Neural cell (in vitro differentiated cells): ENCODE data around the gene CILP2. TPM values are rescaled to one million over a fixed set of nuclear protein-coding genes. Genes with fewer than 3 reads are reported as not detected.

Source experiments
- H2AFZ ChIP-seq: fragments of 200-600, 300-800 bp; sonication (generic), shearing (Covaris generic); 2 replicates; pipeline ENCODE4 v1.6.0; 2014; ENCODE audit warnings: low read depth, mild to moderate bottlenecking, antibody characterized with exemption, low read length, moderate library complexity
- H3F3A ChIP-seq: fragments of 200-600 bp; shearing (Covaris generic); 2 replicates; pipeline ENCODE4 v1.6.1; 2016; ENCODE audit warnings: mild to moderate bottlenecking, moderate library complexity, mixed read lengths, antibody characterized with exemption, low read length; ENCODE audit not compliant: insufficient read depth, poor library complexity, severe bottlenecking
- H3K27ac ChIP-seq: fragments of 200-600, 300-800 bp; sonication (generic), shearing (Covaris generic); 2 replicates; pipeline ENCODE4 v1.5.1; 2014; ENCODE audit warnings: mild to moderate bottlenecking, low read length, moderate library complexity
- H3K27me3 ChIP-seq: fragments of 300-800, 200-600 bp; sonication (generic), shearing (Covaris generic); 2 replicates; pipeline ENCODE4 v1.6.0; 2014; ENCODE audit warnings: mild to moderate bottlenecking, low read depth, low read length, moderate library complexity; ENCODE audit not compliant: insufficient read depth
- H3K36me3 ChIP-seq: fragments of 300-800, 200-600 bp; sonication (generic), shearing (Covaris generic); 2 replicates; pipeline ENCODE4 v1.5.1; 2014; ENCODE audit warnings: mild to moderate bottlenecking, antibody characterized with exemption, low read length, moderate library complexity; ENCODE audit not compliant: insufficient read depth
- H3K4me2 ChIP-seq: fragments of 300-800, 200-600 bp; sonication (generic), shearing (Covaris generic); 2 replicates; pipeline ENCODE4 v1.6.0; 2014; ENCODE audit warnings: mild to moderate bottlenecking, low read length
- H3K4me3 ChIP-seq: fragments of 300-800, 200-600 bp; sonication (generic), shearing (Covaris generic); 2 replicates; pipeline ENCODE4 v1.5.1; 2014; ENCODE audit warnings: mild to moderate bottlenecking, low read length, moderate library complexity
- H3K79me2 ChIP-seq: fragments of 200-600 bp; shearing (Covaris generic); replicated peaks from 2 replicates; pipeline ENCODE4 v1.6.0; 2014; ENCODE audit warnings: mild to moderate bottlenecking, low read length, moderate library complexity; ENCODE audit not compliant: insufficient read depth
- H3K9ac ChIP-seq: fragments of 300-800, 200-600 bp; sonication (generic), shearing (Covaris generic); 2 replicates; pipeline ENCODE4 v1.6.1; 2016; ENCODE audit warnings: mild to moderate bottlenecking, low read length, mixed read lengths
- H3K9me2 ChIP-seq: fragments of 200-600 bp; shearing (Covaris generic); 2 replicates; pipeline ENCODE4 v1.6.1; 2016; ENCODE audit warnings: mild to moderate bottlenecking, low read length, mixed read lengths; ENCODE audit not compliant: insufficient read depth
- H3K9me3 ChIP-seq: fragments of 200-600, 300-800 bp; sonication (generic), shearing (Covaris generic); 2 replicates; pipeline ENCODE4 v1.6.1; 2016; ENCODE audit warnings: mild to moderate bottlenecking, mixed run types, low read length, moderate library complexity, mixed read lengths
- H4K20me1 ChIP-seq: fragments of 200-600 bp; shearing (Covaris generic); 2 replicates; pipeline ENCODE4 v1.6.1; 2016; ENCODE audit warnings: mild to moderate bottlenecking, mixed run types; ENCODE audit not compliant: insufficient read depth
- EP300 ChIP-seq: fragments of 450-650 bp; conservative IDR thresholded peaks from 2 replicates; pipeline ENCODE4 v1.6.1; 2014; ENCODE audit warnings: antibody characterized with exemption, mild to moderate bottlenecking, moderate library complexity; ENCODE audit not compliant: poor library complexity, severe bottlenecking
- EZH2 ChIP-seq: fragments of 200-600, 300-800 bp; shearing (Covaris generic), sonication (generic); IDR thresholded peaks from 2 replicates; pipeline ENCODE4 v1.6.1; 2014; ENCODE audit warnings: antibody characterized with exemption, low read length, borderline replicate concordance, mild to moderate bottlenecking; ENCODE audit not compliant: insufficient read depth, poor library complexity, severe bottlenecking
- MXI1 ChIP-seq: fragments of 450-650 bp; conservative IDR thresholded peaks from 2 replicates; pipeline ENCODE4 v1.6.1; 2014; ENCODE audit warnings: antibody characterized with exemption, mild to moderate bottlenecking; ENCODE audit not compliant: poor library complexity, severe bottlenecking
- POLR2AphosphoS5 ChIP-seq: IDR thresholded peaks from 2 replicates; pipeline ENCODE4 v1.6.1; 2012
- RAD21 ChIP-seq: fragments of 450-650 bp; conservative IDR thresholded peaks from 2 replicates; pipeline ENCODE4 v1.6.1; 2014; ENCODE audit warnings: antibody characterized with exemption, mild to moderate bottlenecking, moderate library complexity
- SMC3 ChIP-seq: fragments of 450-650 bp; conservative IDR thresholded peaks from 2 replicates; pipeline ENCODE4 v1.6.1; 2014; ENCODE audit warnings: antibody characterized with exemption, mild to moderate bottlenecking, moderate library complexity; ENCODE audit not compliant: poor library complexity
- TAF1 ChIP-seq: IDR thresholded peaks from 2 replicates; pipeline ENCODE4 v1.6.1; 2012; ENCODE audit warnings: low read depth
- polyA plus RNA-seq: library from polyadenylated mRNA; depleted of rRNA; stranded (reverse); fragments of >200 nt; gene quantifications from 2 replicates; pipeline ENCODE4 v1.2.3, GENCODE V29; 2014
- TF ChIP-seq, protein P1 (sequence below): fragments of 450-650 bp; IDR thresholded peaks from 2 replicates; pipeline ENCODE4 v1.5.1; 2014; ENCODE audit warnings: antibody characterized with exemption, mild to moderate bottlenecking, moderate library complexity; ENCODE audit not compliant: poor library complexity, severe bottlenecking
- TF ChIP-seq, protein P2 (sequence below): IDR thresholded peaks from 2 replicates; pipeline ENCODE4 v1.6.1; 2012; ENCODE audit warnings: borderline replicate concordance

CILP2 gene
- polyA plus RNA-seq, 1 donor from 2014 or later: 0.84 TPM

DNA sequence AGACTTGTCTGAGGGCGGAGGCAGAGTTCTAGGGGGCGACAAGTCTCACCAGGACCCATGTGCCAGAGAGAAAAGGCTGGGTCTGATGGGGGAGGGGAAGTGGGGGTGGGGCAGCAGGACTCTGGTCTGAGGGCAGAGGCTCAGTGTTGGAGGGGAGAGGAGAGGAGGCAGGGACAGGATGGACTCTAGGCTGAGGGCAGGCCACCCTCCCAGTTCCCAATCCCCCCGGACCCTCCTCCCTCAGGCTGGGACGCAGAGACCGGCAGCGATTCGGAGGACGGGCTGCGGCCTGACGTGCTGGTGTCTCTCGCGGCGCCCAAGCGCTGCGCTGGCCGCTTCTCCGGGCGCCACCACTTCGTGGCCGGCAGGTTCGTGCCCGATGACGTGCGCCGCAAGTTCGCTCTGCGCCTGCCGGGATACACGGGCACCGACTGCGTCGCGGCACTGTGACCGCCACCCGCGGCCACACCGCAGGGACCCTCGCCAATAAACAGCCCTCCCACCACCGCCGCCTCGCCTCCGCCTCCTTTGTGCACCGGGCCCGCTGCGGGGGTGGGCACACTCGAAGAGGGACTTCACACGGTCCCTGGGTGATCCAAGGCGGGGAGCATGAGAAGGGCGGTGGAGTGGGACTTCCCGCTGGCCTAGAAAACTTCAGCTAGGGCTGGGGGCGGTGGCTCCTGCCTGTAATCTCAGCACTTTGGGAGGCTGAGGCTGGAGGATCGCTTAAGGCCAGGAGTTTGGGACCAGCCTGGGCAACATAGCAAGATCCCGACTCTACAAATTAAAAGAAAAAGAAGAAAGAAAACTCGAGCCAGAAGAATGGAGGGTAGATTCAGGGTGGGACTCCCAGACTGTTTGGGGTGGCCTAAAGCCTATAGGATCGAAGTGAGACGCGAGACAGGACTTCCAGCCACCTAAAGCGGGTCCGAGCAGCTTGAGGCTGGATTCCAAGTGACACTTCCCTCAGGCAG lies 703 bp upstream of the CILP2 start:
- Histone ChIP-seq H2AFZ (no peak overlapping the region), H3K9me3 (no peaks in the 10 kb centered on the region), H3K4me3 (no peak overlapping the region)

DNA sequence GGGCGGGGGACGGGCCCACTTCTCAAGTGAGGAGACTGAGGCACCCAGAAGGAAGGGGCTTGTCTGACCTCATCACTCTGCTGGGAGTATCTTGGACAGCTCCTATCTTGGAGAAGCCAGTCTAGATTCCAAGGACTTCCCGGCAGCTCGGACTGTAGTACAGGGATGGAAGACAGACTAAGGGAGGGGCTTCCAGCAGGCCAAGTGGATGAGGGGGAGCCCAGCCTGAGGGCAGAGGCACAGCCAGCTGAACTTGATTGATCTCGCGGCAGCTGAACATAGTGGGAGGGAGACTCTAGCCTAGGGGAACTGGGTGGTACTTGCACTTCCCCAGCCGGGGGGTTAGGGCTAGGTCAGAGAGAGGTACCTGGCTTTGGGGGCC lies 711 bp downstream of the CILP2 start:
- H3K9me2 ChIP-seq: no peaks in the 10 kb centered on the region
- H3K9me3 ChIP-seq: no peaks in the 10 kb centered on the region
- H3K27ac ChIP-seq: no peak overlapping the region
- H3K36me3 ChIP-seq: no peaks in the 10 kb centered on the region
- no peak overlapping the region for H2AFZ ChIP-seq
- H3K79me2 ChIP-seq: no peaks in the 10 kb centered on the region
- no peak overlapping the region for H3K4me2 ChIP-seq
- H4K20me1 ChIP-seq: no peaks in the 10 kb centered on the region
- TF ChIP-seq RAD21: no peak
- H3K9ac ChIP-seq: no peak overlapping the region
- H3F3A ChIP-seq: no peaks in the 10 kb centered on the region
- H3K27me3 ChIP-seq: no peaks in the 10 kb centered on the region
- H3K4me3 ChIP-seq: no peak overlapping the region

More for the DNA sequence above, 703 bp upstream of the CILP2 start:
- Histone ChIP-seq H3K27ac (no peak overlapping the region), H3K4me2 (no peak overlapping the region), H3K36me3 (no peaks in the 10 kb centered on the region), H3K9ac (no peak overlapping the region), H4K20me1 (no peaks in the 10 kb centered on the region), H3K27me3 (no peaks in the 10 kb centered on the region), H3K9me2 (no peaks in the 10 kb centered on the region), H3K79me2 (no peaks in the 10 kb centered on the region), H3F3A (no peaks in the 10 kb centered on the region)
- TF ChIP-seq, protein P1, sequence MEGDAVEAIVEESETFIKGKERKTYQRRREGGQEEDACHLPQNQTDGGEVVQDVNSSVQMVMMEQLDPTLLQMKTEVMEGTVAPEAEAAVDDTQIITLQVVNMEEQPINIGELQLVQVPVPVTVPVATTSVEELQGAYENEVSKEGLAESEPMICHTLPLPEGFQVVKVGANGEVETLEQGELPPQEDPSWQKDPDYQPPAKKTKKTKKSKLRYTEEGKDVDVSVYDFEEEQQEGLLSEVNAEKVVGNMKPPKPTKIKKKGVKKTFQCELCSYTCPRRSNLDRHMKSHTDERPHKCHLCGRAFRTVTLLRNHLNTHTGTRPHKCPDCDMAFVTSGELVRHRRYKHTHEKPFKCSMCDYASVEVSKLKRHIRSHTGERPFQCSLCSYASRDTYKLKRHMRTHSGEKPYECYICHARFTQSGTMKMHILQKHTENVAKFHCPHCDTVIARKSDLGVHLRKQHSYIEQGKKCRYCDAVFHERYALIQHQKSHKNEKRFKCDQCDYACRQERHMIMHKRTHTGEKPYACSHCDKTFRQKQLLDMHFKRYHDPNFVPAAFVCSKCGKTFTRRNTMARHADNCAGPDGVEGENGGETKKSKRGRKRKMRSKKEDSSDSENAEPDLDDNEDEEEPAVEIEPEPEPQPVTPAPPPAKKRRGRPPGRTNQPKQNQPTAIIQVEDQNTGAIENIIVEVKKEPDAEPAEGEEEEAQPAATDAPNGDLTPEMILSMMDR: no peak
- TF ChIP-seq TAF1 (no peak), EP300 (no peak), MXI1 (no peak), RAD21 (no peak), SMC3 (no peak), POLR2AphosphoS5 (no peak), EZH2 (no peak)
- TF ChIP-seq, protein P2, sequence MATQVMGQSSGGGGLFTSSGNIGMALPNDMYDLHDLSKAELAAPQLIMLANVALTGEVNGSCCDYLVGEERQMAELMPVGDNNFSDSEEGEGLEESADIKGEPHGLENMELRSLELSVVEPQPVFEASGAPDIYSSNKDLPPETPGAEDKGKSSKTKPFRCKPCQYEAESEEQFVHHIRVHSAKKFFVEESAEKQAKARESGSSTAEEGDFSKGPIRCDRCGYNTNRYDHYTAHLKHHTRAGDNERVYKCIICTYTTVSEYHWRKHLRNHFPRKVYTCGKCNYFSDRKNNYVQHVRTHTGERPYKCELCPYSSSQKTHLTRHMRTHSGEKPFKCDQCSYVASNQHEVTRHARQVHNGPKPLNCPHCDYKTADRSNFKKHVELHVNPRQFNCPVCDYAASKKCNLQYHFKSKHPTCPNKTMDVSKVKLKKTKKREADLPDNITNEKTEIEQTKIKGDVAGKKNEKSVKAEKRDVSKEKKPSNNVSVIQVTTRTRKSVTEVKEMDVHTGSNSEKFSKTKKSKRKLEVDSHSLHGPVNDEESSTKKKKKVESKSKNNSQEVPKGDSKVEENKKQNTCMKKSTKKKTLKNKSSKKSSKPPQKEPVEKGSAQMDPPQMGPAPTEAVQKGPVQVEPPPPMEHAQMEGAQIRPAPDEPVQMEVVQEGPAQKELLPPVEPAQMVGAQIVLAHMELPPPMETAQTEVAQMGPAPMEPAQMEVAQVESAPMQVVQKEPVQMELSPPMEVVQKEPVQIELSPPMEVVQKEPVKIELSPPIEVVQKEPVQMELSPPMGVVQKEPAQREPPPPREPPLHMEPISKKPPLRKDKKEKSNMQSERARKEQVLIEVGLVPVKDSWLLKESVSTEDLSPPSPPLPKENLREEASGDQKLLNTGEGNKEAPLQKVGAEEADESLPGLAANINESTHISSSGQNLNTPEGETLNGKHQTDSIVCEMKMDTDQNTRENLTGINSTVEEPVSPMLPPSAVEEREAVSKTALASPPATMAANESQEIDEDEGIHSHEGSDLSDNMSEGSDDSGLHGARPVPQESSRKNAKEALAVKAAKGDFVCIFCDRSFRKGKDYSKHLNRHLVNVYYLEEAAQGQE: no peak
